Osteoblast (primary cell): ENCODE measurements around the gene ZNF397. TPM values are rescaled to one million over a fixed set of nuclear protein-coding genes. Genes with fewer than 3 reads are reported as not detected.

Experiments used
- DNase-seq: peaks from one replicate; pipeline ENCODE4 v3.0.0; 2011; ENCODE audit warnings: low spot score, mixed read lengths; ENCODE audit not compliant: insufficient read length; ENCODE audit errors: missing footprints
- H2AFZ ChIP-seq: 2 replicates; pipeline ENCODE4 v1.6.0; 2011; ENCODE audit warnings: mild to moderate bottlenecking, low read length
- H3K27ac ChIP-seq: 2 replicates; pipeline ENCODE4 v1.5.1; 2011; ENCODE audit warnings: mild to moderate bottlenecking, low read depth, low read length, moderate library complexity
- H3K27me3 ChIP-seq: 2 replicates; pipeline ENCODE4 v1.6.0; 2012; ENCODE audit warnings: mild to moderate bottlenecking, control low read depth, inconsistent platforms, low read length, moderate library complexity; ENCODE audit not compliant: insufficient read depth
- H3K36me3 ChIP-seq: 2 replicates; pipeline ENCODE4 v1.5.1; 2011; ENCODE audit warnings: mild to moderate bottlenecking, low read length, control low read depth, moderate library complexity; ENCODE audit not compliant: insufficient read depth
- H3K4me1 ChIP-seq: 2 replicates; pipeline ENCODE4 v1.5.1; 2011; ENCODE audit warnings: mild to moderate bottlenecking, low read length, control low read depth, moderate library complexity; ENCODE audit not compliant: insufficient read depth
- H3K4me2 ChIP-seq: 2 replicates; pipeline ENCODE4 v1.6.0; 2011; ENCODE audit warnings: mild to moderate bottlenecking, low read length; ENCODE audit not compliant: insufficient read depth
- H3K4me3 ChIP-seq: fragments of 200-600 bp; sonication (generic); 3 replicates; pipeline ENCODE4 v1.5.1; 2012; ENCODE audit warnings: mild to moderate bottlenecking, low read length, inconsistent platforms; ENCODE audit not compliant: insufficient read depth
- H3K79me2 ChIP-seq: 2 replicates; pipeline ENCODE4 v1.6.0; 2012; ENCODE audit warnings: mild to moderate bottlenecking, low read length, control low read depth, inconsistent platforms; ENCODE audit not compliant: insufficient read depth
- H3K9me3 ChIP-seq: 2 replicates; pipeline ENCODE4 v1.5.1; 2011; ENCODE audit warnings: low read depth, low read length, control low read depth
- H4K20me1 ChIP-seq: 2 replicates; pipeline ENCODE4 v1.6.0; 2012; ENCODE audit warnings: mild to moderate bottlenecking, low read length, control low read depth; ENCODE audit not compliant: insufficient read depth
- total RNA-seq: library from RNA; depleted of rRNA; stranded (reverse); fragments of >200 nt; gene quantifications from 2 replicates; pipeline ENCODE4 v1.2.3, GENCODE V29; 2012
- TF ChIP-seq, protein P1 (sequence below): IDR thresholded peaks from 2 replicates; pipeline ENCODE4 v1.5.1; 2011; ENCODE audit warnings: mild to moderate bottlenecking, low read depth, low read length, moderate library complexity; ENCODE audit errors: extremely low read depth

The ZNF397 gene
- total RNA-seq, 1 donor = 14.1 TPM

- DNase-seq = no peak
- H3K4me3 ChIP-seq = no peak overlapping the region
- H3K36me3 ChIP-seq = no peaks in the 10 kb centered on the region
These were observed 30.8 kb downstream of the ZNF397 start for GRCh38 chr18:35271656-35272055.

DNA sequence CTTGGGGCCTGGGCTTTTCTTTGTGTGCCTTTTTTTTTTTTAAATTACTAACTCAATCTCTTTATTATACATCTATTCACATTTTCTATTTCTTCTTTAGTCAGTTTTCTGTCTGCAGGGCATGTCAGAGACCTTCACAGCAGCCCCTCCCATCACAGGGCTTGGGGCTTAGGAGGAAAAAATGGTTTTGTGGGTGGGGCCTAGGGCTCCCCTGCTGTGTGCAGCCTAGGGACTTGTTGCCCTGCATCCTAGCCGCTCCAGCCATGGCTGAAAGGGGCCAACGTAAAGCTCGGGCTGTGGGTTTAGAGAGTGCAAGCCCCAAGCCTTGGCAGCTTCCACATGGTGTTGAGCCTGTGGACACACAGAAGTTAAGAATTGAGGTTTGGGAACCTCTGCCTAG is 35.4 kb downstream of the ZNF397 start:
- H3K27ac ChIP-seq = no peak overlapping the region
- no peaks in the 10 kb centered on the region for H3K36me3 ChIP-seq
- H4K20me1 ChIP-seq = peaks cover 4% of the 10 kb centered on the region
- no peak overlapping the region for H3K4me2 ChIP-seq
- H3K4me1 ChIP-seq = no peaks in the 10 kb centered on the region
- H3K27me3 ChIP-seq = no peaks in the 10 kb centered on the region
- peaks cover 23% of the 10 kb centered on the region for H3K79me2 ChIP-seq
- peaks cover 3% of the 10 kb centered on the region for H3K9me3 ChIP-seq
- no peak overlapping the region for H3K4me3 ChIP-seq
- DNase-seq = no peak
- H2AFZ ChIP-seq = no peak overlapping the region
- TF ChIP-seq, protein P1, sequence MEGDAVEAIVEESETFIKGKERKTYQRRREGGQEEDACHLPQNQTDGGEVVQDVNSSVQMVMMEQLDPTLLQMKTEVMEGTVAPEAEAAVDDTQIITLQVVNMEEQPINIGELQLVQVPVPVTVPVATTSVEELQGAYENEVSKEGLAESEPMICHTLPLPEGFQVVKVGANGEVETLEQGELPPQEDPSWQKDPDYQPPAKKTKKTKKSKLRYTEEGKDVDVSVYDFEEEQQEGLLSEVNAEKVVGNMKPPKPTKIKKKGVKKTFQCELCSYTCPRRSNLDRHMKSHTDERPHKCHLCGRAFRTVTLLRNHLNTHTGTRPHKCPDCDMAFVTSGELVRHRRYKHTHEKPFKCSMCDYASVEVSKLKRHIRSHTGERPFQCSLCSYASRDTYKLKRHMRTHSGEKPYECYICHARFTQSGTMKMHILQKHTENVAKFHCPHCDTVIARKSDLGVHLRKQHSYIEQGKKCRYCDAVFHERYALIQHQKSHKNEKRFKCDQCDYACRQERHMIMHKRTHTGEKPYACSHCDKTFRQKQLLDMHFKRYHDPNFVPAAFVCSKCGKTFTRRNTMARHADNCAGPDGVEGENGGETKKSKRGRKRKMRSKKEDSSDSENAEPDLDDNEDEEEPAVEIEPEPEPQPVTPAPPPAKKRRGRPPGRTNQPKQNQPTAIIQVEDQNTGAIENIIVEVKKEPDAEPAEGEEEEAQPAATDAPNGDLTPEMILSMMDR = no peak

More at GRCh38 chr18:35271656-35272055, 30.8 kb downstream of the ZNF397 start:
- Histone ChIP-seq H3K9me3 (peaks cover 3% of the 10 kb centered on the region), H3K27me3 (no peaks in the 10 kb centered on the region), H3K4me2 (no peak overlapping the region), H4K20me1 (peaks cover 4% of the 10 kb centered on the region), H2AFZ (no peak overlapping the region), H3K79me2 (no peaks in the 10 kb centered on the region), H3K27ac (no peak overlapping the region), H3K4me1 (no peaks in the 10 kb centered on the region)
- TF ChIP-seq, protein P1 = no peak

- Histone ChIP-seq H3K4me2 (no peak overlapping the region), H3K9me3 (peaks cover 3% of the 10 kb centered on the region), H3K79me2 (peaks cover 29% of the 10 kb centered on the region), H3K4me3 (no peak overlapping the region), H3K4me1 (peaks cover 5% of the 10 kb centered on the region), H3K27ac (no peak overlapping the region), H3K36me3 (no peaks in the 10 kb centered on the region), H3K27me3 (no peaks in the 10 kb centered on the region), H2AFZ (no peak overlapping the region), H4K20me1 (peaks cover 4% of the 10 kb centered on the region)
- TF ChIP-seq, protein P1 = no peak
- no peak for DNase-seq
These were observed 36.8 kb downstream of the ZNF397 start for GRCh38 chr18:35277633-35278032.

- peaks cover 29% of the 10 kb centered on the region for H3K79me2 ChIP-seq
- no peak overlapping the region for H3K4me3 ChIP-seq
- no peak overlapping the region for H2AFZ ChIP-seq
- H3K27me3 ChIP-seq = no peaks in the 10 kb centered on the region
- DNase-seq = no peak
- TF ChIP-seq, protein P1 = no peak
- peaks cover 6% of the 10 kb centered on the region for H3K4me1 ChIP-seq
- no peak overlapping the region for H3K4me2 ChIP-seq
- peaks cover 3% of the 10 kb centered on the region for H3K9me3 ChIP-seq
- H3K27ac ChIP-seq = no peak overlapping the region
- peaks cover 4% of the 10 kb centered on the region for H4K20me1 ChIP-seq
- no peaks in the 10 kb centered on the region for H3K36me3 ChIP-seq
These were observed 37.3 kb downstream of the ZNF397 start for GRCh38 chr18:35278085-35278484.
